ENCODE results near the gene LDLRAD3.
A peak's percentile ranks its signal among the peaks of the same experiment; 100 is the strongest.

LDLRAD3 gene

DNA sequence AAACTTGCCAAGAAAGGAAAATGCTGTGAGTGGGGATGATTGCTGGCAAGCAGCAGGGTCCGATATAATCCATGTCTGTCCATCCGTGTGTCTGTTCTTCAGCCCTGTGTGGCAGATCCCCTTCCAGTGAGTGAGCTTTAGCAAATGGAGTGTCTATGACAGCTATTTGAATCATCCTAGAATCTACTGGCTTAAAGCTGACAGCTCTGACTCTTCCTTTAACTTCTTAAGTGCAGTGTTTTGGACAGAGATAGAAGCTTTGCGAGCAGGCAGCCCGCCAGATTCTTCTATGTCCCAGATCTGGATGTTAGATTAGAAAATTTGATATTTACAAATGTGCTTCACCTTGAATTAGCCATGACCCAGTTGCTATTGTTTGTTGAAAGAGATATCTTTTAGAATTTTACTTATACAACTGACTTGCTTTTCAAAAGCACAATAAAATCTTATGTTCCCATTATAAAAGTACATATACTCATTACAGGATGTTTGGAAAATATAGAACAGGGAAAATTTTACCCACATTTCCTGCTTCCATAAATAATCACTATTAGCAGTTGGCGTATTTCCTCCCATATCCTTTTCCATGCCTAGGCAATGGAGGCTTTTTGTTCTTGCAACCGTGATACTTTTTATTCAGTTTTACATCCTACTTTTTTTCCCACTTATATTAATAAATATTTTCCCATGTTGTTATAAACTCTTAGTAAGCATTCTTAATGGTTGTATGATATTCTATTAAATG is 220.8 kb downstream of the LDLRAD3 start:
- ChIA-PET CTCF (interaction anchor here (0.8 kb wide), 1 partner anchor 102 kb away, joined by 3 read pairs; no protein-coding TSS in a partner anchor), POLR2A (ENCODE audit: low non-redundant PET) (no interaction called here)
- no peak for DNase-seq (ENCODE audit: low spot score)
- no peak overlapping the region for H3K27ac ChIP-seq
- TF ChIP-seq, protein P1, sequence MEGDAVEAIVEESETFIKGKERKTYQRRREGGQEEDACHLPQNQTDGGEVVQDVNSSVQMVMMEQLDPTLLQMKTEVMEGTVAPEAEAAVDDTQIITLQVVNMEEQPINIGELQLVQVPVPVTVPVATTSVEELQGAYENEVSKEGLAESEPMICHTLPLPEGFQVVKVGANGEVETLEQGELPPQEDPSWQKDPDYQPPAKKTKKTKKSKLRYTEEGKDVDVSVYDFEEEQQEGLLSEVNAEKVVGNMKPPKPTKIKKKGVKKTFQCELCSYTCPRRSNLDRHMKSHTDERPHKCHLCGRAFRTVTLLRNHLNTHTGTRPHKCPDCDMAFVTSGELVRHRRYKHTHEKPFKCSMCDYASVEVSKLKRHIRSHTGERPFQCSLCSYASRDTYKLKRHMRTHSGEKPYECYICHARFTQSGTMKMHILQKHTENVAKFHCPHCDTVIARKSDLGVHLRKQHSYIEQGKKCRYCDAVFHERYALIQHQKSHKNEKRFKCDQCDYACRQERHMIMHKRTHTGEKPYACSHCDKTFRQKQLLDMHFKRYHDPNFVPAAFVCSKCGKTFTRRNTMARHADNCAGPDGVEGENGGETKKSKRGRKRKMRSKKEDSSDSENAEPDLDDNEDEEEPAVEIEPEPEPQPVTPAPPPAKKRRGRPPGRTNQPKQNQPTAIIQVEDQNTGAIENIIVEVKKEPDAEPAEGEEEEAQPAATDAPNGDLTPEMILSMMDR (conservative IDR thresholded peaks at IDR 0.05; ENCODE audit: low read depth), result no peak

GRCh38 chr11:36165621-36166397 is 221.9 kb downstream of the LDLRAD3 start:
- POLR2A ChIA-PET (ENCODE audit: low non-redundant PET), result no interaction called here
- CTCF ChIA-PET, result no interaction called here
- TF ChIP-seq, protein P1 (conservative IDR thresholded peaks at IDR 0.05; ENCODE audit: low read depth), result no peak
- DNase-seq (ENCODE audit: low spot score), result no peak
- no peak overlapping the region for H3K27ac ChIP-seq

DNA sequence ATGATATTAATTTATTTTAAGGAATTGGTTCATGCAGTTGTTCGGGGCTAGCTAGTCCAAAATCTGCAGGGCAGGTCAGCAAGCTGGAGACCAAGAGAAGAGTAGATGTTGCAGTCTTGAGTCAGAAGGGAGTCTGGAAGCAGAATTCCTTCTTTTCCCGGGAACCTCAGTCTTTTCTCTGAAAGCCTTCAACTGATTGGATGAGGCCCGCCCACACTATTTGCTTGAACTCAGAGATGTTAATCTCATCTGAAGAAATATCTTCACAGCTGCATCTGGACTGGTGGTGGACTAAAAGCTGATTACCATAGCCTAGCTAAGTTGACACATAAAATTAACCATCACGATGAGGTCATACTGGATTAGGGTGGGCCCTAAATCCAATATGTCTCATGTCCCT is 223.2 kb downstream of the LDLRAD3 start:
- POLR2A ChIA-PET (ENCODE audit: low non-redundant PET), result no interaction called here

GRCh38 chr11:36167729-36168128 is 223.9 kb downstream of the LDLRAD3 start:
- POLR2A ChIA-PET (ENCODE audit: low non-redundant PET), result no interaction called here
- CTCF ChIA-PET, result no interaction called here

More for the DNA sequence above, 223.2 kb downstream of the LDLRAD3 start:
- CTCF ChIA-PET, result no interaction called here
- TF ChIP-seq, protein P1 (conservative IDR thresholded peaks at IDR 0.05; ENCODE audit: low read depth), result no peak
- no peak overlapping the region for H3K27ac ChIP-seq
- no peak for DNase-seq (ENCODE audit: low spot score)

GRCh38 chr11:36177836-36178235 is 234.0 kb downstream of the LDLRAD3 start:
- ChIA-PET POLR2A (ENCODE audit: low non-redundant PET) (no interaction called here), CTCF (interaction anchor here (0.6 kb wide), 1 partner anchor 348 kb away, joined by 3 read pairs; no protein-coding TSS in a partner anchor)
- TF ChIP-seq, protein P1 (conservative IDR thresholded peaks at IDR 0.05; ENCODE audit: low read depth), result no peak
- DNase-seq (ENCODE audit: low spot score), result no peak
- no peak overlapping the region for H3K27ac ChIP-seq

More at GRCh38 chr11:36167729-36168128, 223.9 kb downstream of the LDLRAD3 start:
- TF ChIP-seq, protein P1 (conservative IDR thresholded peaks at IDR 0.05; ENCODE audit: low read depth), result no peak
- H3K27ac ChIP-seq, result no peak overlapping the region
- DNase-seq (ENCODE audit: low spot score), result no peak

- H3K27ac ChIP-seq, result no peak overlapping the region
- TF ChIP-seq, protein P1 (conservative IDR thresholded peaks at IDR 0.05; ENCODE audit: low read depth), result no peak
- CTCF ChIA-PET, result interaction anchor here (0.5 to 0.6 kb wide), 3 partner anchors 9 to 881 kb away, joined by 3 read pairs; no protein-coding TSS in a partner anchor
- POLR2A ChIA-PET (ENCODE audit: low non-redundant PET), result no interaction called here
- peak; percentile 48 for DNase-seq (ENCODE audit: low spot score)
Measured at GRCh38 chr11:36186340-36187175, 242.7 kb downstream of the LDLRAD3 start.
